AG10803 (cell line): ENCODE results near the gene IRF5.
"Not testable (repeated sequence)": the region's sequence is repeated elsewhere in the genome, so short reads cannot be mapped to it uniquely, and the experiment has no call there.

Experiments
- DNase-seq: peaks from one replicate; pipeline ENCODE4 v3.0.0; 2010; ENCODE audit warnings: low read depth
- H3K4me3 ChIP-seq: 2 replicates; pipeline ENCODE4 v1.5.1; 2011; ENCODE audit warnings: mild to moderate bottlenecking, low read length, control low read depth
- TF ChIP-seq, protein P1 (sequence below): conservative IDR thresholded peaks from 2 replicates; pipeline ENCODE4 v1.5.1; 2011; ENCODE audit warnings: mild to moderate bottlenecking, low read length, control low read depth, inconsistent platforms

Gene IRF5

DNA sequence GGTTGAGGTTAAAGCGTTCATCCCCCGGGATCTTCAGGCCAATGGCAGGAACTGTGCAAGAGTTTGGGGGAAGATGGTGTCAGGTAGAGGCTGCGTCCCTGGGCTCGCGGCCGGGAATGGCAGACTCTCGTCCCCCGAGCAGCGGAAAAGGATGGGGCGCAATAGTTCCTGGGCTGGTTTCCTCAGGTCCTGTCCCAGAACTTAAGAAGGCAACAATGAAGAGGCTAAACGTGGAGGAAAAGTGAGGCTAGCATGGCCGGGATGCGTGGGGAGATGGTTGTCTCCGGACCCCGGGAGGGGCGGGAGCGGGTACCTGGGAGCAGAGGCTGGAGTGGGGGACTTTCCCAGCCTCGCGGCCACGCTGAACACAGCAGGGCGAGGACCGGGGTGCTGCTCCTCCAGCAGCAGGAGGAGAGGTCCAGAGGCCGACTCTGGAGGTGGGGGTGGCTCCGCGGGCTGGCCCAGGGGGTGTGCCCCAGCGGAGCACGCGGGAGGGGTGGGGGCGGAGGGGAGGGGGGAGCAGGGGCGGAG, 882 bp downstream of the IRF5 start:
- peak overlapping the region; percentile 50 for H3K4me3 ChIP-seq
- TF ChIP-seq, protein P1, sequence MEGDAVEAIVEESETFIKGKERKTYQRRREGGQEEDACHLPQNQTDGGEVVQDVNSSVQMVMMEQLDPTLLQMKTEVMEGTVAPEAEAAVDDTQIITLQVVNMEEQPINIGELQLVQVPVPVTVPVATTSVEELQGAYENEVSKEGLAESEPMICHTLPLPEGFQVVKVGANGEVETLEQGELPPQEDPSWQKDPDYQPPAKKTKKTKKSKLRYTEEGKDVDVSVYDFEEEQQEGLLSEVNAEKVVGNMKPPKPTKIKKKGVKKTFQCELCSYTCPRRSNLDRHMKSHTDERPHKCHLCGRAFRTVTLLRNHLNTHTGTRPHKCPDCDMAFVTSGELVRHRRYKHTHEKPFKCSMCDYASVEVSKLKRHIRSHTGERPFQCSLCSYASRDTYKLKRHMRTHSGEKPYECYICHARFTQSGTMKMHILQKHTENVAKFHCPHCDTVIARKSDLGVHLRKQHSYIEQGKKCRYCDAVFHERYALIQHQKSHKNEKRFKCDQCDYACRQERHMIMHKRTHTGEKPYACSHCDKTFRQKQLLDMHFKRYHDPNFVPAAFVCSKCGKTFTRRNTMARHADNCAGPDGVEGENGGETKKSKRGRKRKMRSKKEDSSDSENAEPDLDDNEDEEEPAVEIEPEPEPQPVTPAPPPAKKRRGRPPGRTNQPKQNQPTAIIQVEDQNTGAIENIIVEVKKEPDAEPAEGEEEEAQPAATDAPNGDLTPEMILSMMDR: no peak
- DNase-seq: no peak

DNA sequence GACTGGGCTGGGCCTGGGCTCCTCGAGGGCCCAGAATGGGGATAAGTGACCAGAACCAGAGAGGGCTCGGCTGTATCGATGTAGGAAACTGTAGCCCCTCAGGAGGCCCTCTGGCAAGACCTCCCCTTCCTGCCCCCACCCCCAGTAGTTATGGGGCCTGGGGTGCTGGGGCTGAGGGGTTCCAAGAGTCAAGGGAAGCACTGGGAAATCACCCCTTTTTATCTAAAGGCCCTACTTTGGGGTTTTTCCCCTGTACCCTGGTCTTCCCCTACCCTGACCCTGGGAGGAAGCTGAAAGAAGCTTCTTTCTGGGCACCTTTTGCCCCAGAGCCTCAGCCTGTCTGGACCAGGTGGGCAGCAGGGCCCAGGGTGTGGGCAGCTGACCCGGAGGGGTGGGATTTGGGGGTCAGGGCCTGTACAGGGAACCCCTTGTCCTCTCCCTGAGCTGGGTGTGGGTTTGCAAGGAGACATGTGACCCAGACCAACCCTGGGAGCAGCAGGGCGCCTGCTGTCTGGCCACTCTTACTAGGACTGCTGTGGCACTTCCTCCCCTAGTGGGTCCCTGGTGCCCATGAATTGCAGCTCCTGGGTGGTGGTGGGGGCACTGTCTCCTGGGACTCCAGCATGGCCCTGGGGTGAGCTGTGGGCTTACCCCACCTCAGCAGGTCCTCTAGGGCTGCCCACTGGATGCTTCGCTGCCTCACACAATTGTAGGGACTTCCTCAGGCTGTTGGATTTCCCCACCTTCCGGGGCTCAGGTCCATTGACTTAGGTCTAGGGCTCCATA, 1.5 kb downstream of the IRF5 start:
- H3K4me3 ChIP-seq: no peak overlapping the region
- no peak for DNase-seq
- TF ChIP-seq, protein P1: no peak

DNA sequence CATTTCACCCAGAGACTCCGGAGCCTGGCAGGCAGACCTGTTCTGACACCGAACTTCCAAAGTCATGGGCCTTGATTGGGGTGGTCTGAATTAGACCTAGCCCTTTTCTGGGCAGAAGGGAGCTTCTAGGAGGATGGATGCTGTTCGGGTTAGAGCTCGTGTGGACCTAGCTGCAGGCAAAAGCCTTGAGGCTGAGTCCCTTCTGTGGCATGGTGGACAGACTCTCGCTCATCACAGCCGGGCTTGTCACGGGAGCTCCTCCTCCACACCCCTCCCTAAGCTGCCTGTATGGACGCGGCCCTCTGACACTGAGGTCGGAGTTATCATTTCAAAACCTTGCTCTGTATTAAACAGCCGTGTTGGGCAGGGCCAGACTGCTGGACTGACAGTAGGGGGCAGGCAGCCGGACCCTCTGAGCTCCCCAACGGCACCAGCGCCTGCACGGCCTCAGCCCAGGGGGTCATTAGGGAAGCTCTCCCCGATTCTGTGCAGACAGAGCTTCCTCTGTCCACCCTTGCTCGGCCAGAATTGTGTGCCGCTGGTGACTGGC, 2.2 kb downstream of the IRF5 start:
- no peak overlapping the region for H3K4me3 ChIP-seq
- no peak for DNase-seq
- TF ChIP-seq, protein P1: no peak

DNA sequence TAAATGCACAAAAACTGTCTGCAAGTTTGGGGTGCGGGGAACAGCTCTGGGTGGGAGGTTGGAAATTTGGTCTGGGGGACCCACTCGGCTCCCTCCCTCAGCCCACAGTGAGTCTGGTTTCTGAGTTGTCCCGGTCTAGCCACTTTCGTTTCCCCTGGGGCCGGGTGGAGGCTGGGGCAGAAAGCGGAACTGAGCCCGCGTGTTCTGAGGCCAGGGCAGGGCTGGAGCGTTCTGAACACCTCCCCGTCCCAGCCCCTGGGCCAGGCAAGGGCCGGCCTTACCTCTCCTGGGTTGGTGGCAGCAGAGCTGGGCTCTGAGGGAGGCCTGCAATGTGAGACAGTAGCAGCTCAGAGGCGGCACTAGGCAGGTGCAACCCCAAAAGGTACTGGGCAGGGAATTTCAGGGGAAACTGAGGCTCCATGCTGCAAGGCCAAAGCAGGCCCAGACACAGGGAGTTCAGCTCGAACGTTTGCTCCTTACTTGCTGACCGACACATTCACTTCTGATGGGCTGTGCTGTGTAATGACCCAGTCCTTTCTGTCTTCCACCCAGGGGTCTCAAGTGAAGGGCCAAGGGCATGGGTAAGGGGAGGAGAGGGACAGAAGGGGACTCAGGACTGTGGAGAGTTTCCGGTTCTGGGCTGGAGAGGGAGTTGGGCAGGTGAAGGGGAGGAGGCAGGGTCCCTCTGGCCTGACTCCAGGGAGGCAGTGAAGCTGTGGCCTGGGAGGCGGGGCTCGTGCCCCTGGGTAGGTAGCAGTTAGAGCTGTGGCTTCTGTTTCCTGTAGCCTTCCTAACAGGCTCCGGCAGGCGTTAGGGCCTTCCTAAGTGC, 3.0 kb downstream of the IRF5 start:
- TF ChIP-seq, protein P1: no peak
- no peak overlapping the region for H3K4me3 ChIP-seq
- DNase-seq: no peak

DNA sequence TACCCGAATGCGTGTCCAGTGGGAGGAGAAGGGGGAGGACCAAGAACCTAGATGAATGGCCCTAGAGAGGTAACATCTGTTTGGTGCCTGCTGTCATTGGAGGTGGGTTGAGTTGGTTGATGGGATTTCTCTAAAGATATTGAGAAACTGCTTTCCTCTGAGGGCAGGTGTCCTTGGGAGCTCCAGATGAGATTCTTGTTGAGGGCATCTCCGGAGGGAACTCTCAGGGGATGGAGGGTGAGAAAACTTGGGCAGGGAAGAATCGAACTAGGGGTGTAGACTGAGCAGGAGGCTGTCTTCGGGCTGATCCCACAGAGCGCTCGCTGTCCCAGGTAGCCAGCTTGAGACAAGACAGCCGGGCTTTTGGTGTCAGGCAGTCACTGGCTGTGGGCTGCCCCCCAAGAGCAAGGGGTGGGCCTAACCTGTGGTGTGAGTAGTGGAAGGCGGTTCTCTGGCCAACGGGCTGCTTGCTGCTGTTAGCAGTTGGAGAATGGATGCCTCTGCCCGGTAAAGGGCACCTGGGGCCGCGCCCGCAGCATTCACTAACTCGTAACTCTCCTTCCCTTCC, 3.7 kb downstream of the IRF5 start:
- TF ChIP-seq, protein P1: no peak
- no peak for DNase-seq
- no peak overlapping the region for H3K4me3 ChIP-seq

DNA sequence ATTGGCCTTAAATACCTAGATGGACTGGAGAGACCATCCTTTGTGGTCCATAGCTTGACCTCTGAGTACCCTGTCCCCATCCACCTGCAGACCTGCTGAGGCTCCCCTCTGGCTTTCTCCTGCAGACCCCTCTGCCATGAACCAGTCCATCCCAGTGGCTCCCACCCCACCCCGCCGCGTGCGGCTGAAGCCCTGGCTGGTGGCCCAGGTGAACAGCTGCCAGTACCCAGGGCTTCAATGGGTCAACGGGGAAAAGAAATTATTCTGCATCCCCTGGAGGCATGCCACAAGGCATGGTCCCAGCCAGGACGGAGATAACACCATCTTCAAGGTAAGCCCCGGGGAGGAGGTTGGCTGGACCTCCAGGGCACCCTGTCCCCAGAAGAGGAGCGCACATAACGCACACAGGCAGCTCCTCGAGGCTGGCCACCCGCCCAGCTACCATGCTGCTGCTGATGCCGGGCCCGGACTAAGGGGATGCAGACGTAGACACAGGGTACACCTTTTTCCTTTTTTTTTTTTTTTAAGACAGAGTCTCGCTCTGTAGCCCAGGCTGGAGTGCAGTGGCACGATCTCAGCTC, 4.3 kb downstream of the IRF5 start:
- no peak overlapping the region for H3K4me3 ChIP-seq
- TF ChIP-seq, protein P1: no peak
- DNase-seq: no peak

DNA sequence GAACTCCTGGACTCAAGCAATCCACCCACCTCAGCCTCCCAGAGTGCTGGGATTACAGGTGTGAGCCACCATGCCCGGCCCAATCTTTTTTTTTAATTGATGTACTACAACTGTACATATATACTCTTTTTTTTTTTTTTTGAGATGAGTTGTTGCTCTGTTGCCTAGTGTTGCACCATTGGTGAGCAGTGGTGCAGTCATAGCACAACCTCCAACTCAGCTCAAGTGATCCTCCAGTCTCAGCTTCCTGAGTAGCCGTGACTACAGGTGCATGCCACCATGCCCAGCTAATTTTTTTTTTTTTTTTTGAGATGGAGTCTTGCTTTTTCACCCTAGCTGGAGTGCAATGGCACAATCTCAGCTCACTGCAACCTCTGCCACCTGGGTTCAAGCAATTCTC, 5.5 kb downstream of the IRF5 start:
- DNase-seq, H3K4me3 ChIP-seq: not testable (repeated sequence)
